MM.1S (cell line): ENCODE measurements around the gene COPB2.

Source experiments
- EZH2 ChIP-seq: fragments of 300-600 bp; sonication (generic); optimal IDR thresholded peaks from 2 replicates; pipeline ENCODE3; 2017; ENCODE audit warnings: low read depth, mild to moderate bottlenecking, antibody characterized with exemption, low read length, mixed read lengths
- TF ChIP-seq, protein P1 (sequence below): fragments of 300-600 bp; sonication (generic); IDR thresholded peaks from 2 replicates; pipeline ENCODE4 v1.5.1; 2016; ENCODE audit warnings: antibody characterized with exemption, low read length, mixed read lengths

GRCh38 chr3:139355891-139356290 lies 33.6 kb downstream of the COPB2 start:
- TF ChIP-seq, protein P1, sequence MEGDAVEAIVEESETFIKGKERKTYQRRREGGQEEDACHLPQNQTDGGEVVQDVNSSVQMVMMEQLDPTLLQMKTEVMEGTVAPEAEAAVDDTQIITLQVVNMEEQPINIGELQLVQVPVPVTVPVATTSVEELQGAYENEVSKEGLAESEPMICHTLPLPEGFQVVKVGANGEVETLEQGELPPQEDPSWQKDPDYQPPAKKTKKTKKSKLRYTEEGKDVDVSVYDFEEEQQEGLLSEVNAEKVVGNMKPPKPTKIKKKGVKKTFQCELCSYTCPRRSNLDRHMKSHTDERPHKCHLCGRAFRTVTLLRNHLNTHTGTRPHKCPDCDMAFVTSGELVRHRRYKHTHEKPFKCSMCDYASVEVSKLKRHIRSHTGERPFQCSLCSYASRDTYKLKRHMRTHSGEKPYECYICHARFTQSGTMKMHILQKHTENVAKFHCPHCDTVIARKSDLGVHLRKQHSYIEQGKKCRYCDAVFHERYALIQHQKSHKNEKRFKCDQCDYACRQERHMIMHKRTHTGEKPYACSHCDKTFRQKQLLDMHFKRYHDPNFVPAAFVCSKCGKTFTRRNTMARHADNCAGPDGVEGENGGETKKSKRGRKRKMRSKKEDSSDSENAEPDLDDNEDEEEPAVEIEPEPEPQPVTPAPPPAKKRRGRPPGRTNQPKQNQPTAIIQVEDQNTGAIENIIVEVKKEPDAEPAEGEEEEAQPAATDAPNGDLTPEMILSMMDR = no peak
- no peak for TF ChIP-seq EZH2
